Iris pigment epithelial cell (primary cell): ENCODE results near the gene ANKRD55.
"Not testable (repeated sequence)": the region's sequence is repeated elsewhere in the genome, so short reads cannot be mapped to it uniquely, and the experiment has no call there.

Experiments used
- DNase-seq: peaks from one replicate; pipeline ENCODE4 v3.0.0-alpha.2; 2011; ENCODE audit warnings: low read depth

ANKRD55 gene

GRCh38 chr5:56102207-56102606, 130.9 kb downstream of the ANKRD55 start:
- not testable (repeated sequence) for DNase-seq

- no peak for DNase-seq
Observed at GRCh38 chr5:56101180-56101579, 131.9 kb downstream of the ANKRD55 start.

- no peak for DNase-seq
Observed at GRCh38 chr5:56100439-56101176, 132.5 kb downstream of the ANKRD55 start.

- peak; percentile 88 for DNase-seq
Observed at GRCh38 chr5:56099346-56099745, 133.8 kb downstream of the ANKRD55 start.

- no peak for DNase-seq
Observed at GRCh38 chr5:56097055-56097454, 136.1 kb downstream of the ANKRD55 start.

- DNase-seq, result no peak
Observed at GRCh38 chr5:56095579-56096102, 137.5 kb downstream of the ANKRD55 start.

- no peak for DNase-seq
Observed at GRCh38 chr5:56094579-56095361, 138.4 kb downstream of the ANKRD55 start.

- DNase-seq, result no peak
Observed at GRCh38 chr5:56093970-56094369, 139.2 kb downstream of the ANKRD55 start.

- no peak for DNase-seq
Observed at GRCh38 chr5:56092115-56092514, 141.0 kb downstream of the ANKRD55 start.

- DNase-seq, result no peak
Observed at GRCh38 chr5:56091664-56092063, 141.5 kb downstream of the ANKRD55 start.

- DNase-seq, result no peak
Observed at GRCh38 chr5:56090793-56091460, 142.2 kb downstream of the ANKRD55 start.

GRCh38 chr5:56088967-56089829, 143.9 kb downstream of the ANKRD55 start:
- peak; percentile 77 for DNase-seq

- no peak for DNase-seq
Observed at GRCh38 chr5:56088431-56088949, 144.6 kb downstream of the ANKRD55 start.

- DNase-seq, result peak; percentile 58
Observed at GRCh38 chr5:56085193-56085592, 147.9 kb downstream of the ANKRD55 start.

GRCh38 chr5:56083286-56083854, 149.8 kb downstream of the ANKRD55 start:
- DNase-seq, result no peak

- DNase-seq, result peak; percentile 28
Observed at GRCh38 chr5:56081053-56081642, 152.0 kb downstream of the ANKRD55 start.

- no peak for DNase-seq
Observed at GRCh38 chr5:56080375-56081052, 152.6 kb downstream of the ANKRD55 start.

GRCh38 chr5:56079157-56079500, 154.0 kb downstream of the ANKRD55 start:
- DNase-seq, result not testable (repeated sequence)

- DNase-seq, result no peak
Observed at GRCh38 chr5:56078278-56079156, 154.6 kb downstream of the ANKRD55 start.
